ENCODE results near the gene BARX2.

The BARX2 gene

GRCh38 chr11:129404731-129405130 lies 29.1 kb downstream of the BARX2 start:
- DNase-seq: no peak

- DNase-seq: no peak
These were observed 33.3 kb downstream of the BARX2 start for GRCh38 chr11:129408865-129409444.

DNA sequence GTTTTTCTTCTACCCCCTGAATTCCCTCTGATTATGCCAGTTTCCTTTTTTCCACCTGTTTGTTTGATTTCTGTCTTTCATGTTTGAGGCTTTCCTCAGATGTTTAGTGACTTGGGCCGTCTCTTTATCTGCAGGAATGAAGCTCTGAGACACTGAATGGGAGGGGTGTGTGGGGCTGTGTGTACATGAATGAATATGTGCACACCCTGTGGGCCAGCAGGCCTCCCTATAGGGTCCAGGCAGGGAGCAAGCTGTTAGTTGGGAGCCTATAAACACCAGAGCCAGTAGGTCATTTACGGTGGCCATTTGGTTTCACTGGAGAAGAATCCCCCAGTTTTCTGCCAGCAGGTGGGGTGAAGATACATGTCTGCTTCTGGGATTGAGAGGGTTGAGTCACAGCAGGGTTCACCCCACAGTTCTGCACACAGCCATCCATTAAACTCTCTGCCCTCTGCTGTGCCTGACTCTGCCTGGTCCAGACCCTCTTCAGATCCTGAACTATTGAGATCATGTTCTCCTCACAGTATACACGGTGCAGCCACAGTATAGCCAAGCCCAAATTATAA lies 34.8 kb downstream of the BARX2 start:
- DNase-seq: no peak

DNA sequence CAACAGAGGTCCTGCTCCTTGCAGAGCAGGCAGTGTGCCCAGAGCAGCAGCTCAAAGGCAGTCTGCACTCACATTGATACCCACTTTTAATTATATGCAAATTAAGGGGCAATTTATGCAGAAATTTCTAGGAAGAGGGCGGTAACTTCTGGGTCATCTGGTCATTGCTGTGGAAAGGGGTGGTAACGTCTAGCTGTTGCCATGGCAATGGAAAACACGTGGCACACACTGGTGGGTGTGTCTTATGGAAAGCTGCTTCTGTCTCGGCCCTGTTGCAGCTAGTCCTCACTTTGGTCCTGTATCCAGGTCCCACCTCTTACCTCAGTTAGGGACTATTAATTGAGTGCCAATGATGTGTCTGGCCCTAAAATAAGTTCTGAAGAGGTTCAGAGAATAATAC lies 36.8 kb downstream of the BARX2 start:
- DNase-seq: no peak

GRCh38 chr11:129414144-129414872 lies 38.7 kb downstream of the BARX2 start:
- DNase-seq: no peak

DNA sequence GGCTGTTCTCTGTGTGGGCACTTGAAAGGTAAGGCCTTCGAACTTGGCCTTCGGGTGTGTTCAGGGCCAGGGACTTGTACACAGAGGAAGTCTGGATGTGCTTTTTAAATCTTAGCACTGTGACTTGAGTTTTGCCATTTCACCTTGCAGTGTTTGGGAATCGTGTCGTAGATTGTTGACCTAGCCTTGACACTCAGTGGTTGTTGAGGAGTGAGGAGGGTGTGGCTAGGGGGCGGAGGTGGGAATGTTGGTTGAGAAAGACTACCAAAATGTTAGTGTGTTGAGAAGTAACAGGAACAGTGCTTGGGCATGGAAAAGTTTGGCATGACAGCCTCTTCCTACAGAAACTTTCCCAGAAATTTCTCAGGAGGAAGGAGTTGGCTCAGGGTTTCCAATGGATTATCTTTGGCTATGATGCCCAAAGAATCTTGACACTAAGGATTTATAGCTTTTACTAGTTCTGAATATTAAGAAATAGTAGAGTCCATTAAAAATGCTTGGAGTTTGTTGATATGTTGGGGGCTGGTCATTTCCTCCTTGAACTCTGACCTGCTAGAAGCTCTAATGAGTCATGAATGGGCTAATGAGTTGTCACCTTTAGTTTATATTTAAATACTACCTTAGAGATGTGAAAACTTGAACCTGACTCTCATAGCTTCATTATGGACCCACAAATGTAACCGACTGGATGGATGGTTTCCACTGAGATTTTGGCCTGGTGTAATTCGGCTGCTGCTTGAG lies 40.6 kb downstream of the BARX2 start:
- DNase-seq: no peak

DNA sequence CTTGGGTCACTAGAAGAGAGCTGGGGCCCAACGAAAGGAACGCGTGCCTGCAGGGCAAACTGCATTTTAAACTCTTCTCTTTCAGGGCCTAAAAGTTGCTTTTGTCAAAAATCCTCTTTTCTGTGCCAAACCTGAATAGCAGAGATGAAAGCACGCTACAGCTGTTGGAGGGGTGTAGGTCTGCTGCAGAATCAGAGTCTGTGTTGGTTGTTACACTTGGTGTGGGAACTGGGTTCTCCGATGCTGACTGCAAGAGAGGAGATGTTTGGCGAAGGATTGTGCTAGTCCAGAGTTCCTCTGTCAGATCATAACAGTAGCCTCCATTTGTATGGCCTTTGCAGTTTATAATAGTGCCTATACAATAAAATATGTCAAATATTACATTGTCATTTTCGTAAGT lies 41.8 kb downstream of the BARX2 start:
- no peak for DNase-seq

DNA sequence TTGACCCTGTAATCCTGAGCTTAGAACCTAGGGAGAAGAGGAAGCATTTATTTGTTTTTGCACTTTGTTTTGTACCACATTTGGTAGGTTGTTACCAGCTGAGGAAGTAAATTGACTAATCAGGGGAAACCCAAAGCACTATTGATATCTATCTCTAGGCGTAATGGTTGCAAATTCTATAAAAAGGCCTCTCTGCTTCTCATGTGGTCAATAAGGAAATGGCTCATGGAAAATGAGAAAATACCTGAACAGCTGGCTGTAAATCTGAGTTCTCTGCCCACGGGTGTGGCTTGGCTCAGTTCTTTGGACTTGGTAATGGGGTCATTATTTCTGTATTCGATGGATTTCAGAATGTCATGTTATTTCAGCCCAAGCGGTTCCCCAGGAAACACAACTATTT lies 42.4 kb downstream of the BARX2 start:
- no peak for DNase-seq

DNA sequence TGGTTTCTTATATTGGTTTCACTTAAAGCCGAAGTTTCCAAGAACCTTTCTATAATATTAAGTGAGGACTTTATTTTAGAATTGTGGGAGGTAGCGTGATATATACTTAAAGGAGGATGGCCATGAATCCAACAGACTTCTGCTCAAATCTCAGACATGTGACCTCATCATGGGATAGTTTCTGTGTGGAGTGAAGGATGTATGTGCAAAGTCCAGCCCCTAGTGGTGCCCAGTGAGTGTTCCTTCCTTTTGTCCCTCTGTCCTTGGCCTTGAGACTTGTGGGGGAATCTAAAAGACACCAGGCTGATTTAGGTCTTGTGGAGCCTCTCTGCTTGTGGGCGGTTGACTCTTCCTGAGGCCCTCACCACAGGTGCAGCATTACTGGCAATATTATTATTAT lies 43.7 kb downstream of the BARX2 start:
- DNase-seq: no peak

DNA sequence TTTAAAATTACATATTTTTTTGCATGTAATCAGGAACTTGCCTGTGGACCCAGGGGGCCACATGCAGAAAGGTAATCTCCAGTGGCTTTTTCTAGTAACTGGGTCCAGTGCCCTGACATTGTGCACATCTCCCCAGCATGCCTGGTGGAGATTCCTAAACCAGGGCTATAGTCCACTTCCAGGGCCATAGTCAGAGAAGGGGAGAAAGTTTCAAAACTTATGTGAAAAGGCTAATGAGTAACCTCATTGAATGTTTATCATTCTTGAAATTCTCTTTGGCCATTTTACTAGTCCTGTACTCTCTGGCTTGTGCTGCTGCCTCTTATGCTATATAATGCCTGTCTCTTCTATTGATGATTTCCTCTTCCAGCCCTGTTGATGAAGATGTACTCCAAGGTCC lies 47.8 kb downstream of the BARX2 start:
- no peak for DNase-seq

- DNase-seq: no peak
These were observed 49.6 kb downstream of the BARX2 start for GRCh38 chr11:129425214-129425613.

GRCh38 chr11:129426038-129426437 lies 50.4 kb downstream of the BARX2 start:
- DNase-seq: no peak

DNA sequence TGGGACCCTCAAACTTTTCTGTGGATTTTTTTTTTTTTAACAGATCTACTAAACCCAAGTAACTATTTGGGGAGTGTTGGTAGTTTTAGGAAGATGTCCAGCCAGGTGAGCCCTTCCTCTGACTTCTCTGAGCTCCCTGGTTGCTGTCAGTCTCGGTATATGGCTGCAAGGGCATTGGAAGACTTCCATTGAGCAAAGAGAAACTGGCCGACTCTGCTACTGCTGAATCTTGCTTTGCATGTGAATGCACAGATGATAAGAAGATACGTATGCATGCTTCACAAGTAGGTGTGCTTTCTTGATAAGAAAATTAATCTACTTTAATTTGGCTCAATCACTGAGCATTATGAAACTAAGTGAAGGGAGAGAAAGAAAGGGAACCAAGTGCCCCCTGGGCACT lies 51.1 kb downstream of the BARX2 start:
- no peak for DNase-seq

DNA sequence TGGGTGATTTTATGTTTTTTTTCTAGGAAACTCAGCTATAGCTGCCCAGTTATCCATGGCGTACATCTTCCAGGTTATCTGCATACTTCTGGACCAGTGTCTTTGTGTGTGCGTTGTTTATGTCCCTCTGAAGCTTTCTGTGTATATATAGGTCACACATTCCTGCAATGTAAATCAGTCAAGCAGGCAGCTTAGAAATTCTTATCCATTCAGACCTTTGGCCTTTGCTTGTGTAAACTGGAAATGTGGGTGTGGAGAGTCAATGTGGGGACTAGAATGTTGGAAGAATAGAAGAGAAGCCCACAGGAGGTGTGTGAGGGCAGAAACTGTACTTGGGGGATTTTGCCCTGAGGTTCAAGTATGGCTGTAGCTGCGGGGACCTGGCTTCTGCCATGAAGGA lies 51.7 kb downstream of the BARX2 start:
- no peak for DNase-seq

DNA sequence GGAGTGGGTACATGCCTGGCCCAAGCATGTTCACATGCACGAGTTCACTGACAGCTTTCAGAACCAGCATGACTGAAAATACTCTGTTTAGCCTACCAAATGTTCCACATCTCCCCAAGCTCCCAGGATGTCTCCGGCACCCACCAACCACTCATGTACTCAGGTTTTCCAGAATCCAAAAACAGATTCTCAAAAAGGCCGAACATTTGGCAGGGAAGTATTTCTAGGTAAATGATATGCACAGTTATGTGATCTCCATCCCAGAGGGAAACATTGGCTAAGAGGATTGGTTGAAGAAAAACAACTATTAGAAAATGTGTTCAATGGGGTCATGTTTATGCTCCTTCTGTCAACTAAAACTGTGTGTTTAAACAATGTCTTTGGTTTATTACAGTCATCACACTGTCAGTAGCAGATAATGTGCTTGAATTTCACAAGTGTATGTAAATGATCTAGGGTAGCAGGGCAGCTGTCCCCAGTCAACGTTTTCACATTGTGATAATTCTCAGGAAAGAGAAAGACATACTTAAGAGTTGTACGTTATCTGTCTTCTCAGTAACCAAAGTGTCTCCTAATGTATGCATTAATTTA lies 52.3 kb downstream of the BARX2 start:
- no peak for DNase-seq

GRCh38 chr11:129428557-129428956 lies 52.9 kb downstream of the BARX2 start:
- no peak for DNase-seq

- no peak for DNase-seq
These were observed 59.2 kb downstream of the BARX2 start for GRCh38 chr11:129434641-129435498.

GRCh38 chr11:129435499-129436245 lies 60.0 kb downstream of the BARX2 start:
- no peak for DNase-seq

- DNase-seq: no peak
These were observed 60.9 kb downstream of the BARX2 start for GRCh38 chr11:129436573-129436972.

DNA sequence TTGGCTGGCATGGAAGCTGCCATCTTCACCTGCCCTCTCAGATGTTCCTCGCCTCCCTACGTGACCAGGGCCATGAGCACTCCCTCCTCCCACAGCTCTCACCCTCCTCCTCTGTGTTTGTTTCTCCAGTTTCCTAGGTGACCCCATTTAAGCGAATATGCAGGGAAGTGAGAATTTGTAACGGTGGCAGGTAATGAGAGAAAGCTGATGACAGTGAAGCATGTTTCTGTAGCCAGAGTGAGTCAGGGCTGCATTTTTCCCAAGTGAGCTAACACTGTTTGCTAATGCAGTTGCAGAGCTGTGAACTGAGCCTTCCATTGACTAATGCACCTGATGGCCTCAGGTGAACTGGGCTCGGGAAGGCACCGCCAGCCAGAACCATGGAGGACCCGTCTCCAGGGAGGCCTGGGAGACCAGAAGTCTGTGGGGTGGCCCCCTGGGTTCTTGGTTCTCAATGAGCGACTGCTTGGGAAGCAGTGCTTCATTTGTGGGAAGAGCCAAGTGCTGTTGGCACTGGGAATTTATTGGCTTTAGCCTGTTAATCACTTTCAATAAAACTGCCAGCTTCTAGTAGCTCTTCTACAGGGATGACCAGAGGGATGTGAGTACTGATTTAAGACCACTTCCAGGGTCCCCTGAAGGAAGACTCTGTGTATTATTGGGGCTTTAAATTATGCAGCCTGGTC lies 64.5 kb downstream of the BARX2 start:
- DNase-seq: no peak

- DNase-seq: no peak
These were observed 66.5 kb downstream of the BARX2 start for GRCh38 chr11:129442171-129442570.

Measured in activated CD4-positive, alpha-beta T cell treated with anti-CD3 and anti-CD28 coated beads for 1 hour (primary cell).